ENCODE measurements around the gene FCAMR.

FCAMR gene
- 0 reads per million in 2 experiments for total RNA-seq

- DNase-seq (ENCODE audit: low read depth), result no peak
Observed at GRCh38 chr1:206970446-206970845, at the start of gene FCAMR. TSS of gene FCAMR (minus strand) at chr1:206970460. CDS start at chr1:206970125, 335 bp downstream.

DNA sequence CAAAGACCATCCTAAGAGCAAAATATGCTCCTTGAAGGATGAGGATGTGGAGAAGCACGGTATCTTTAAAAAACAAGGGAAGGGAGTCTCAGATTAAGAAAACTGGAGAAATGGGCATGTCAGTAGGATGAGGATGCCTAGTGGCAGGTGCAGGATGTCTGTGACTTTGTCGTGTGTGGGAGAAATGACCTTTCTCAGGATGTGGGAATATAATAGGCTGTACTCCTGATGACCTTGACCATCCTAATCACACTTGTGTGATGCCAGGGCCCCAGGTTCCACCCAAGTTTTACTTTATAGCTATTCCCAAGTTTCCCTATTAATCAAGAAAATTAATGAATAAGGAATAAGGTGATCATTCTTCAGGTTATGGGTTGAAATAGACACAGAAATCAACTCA is 49.4 kb upstream of the FCAMR start:
- DNase-seq (ENCODE audit: low read depth), result no peak

- DNase-seq (ENCODE audit: low read depth), result no peak
Observed at GRCh38 chr1:207019161-207019560, 48.9 kb upstream of the FCAMR start.

DNA sequence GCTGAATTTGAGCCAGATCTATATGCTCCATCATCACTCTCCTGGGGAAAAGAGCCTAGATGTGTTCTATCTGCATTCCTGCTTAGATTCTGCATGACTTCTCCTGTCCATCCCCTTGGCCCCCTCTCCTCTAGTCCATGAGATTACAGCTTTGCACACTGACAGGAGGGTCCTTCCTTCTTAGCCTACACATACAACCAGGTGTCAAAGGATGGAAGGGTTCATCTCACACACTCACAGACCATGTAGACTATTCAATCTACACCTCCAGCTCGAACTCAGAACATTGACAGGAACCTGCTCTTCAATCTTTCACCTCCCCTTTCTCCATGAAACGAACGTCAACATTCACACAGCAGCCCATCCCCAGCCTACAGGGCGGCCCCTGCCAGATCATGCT is 48.4 kb upstream of the FCAMR start:
- DNase-seq (ENCODE audit: low read depth), result no peak

DNA sequence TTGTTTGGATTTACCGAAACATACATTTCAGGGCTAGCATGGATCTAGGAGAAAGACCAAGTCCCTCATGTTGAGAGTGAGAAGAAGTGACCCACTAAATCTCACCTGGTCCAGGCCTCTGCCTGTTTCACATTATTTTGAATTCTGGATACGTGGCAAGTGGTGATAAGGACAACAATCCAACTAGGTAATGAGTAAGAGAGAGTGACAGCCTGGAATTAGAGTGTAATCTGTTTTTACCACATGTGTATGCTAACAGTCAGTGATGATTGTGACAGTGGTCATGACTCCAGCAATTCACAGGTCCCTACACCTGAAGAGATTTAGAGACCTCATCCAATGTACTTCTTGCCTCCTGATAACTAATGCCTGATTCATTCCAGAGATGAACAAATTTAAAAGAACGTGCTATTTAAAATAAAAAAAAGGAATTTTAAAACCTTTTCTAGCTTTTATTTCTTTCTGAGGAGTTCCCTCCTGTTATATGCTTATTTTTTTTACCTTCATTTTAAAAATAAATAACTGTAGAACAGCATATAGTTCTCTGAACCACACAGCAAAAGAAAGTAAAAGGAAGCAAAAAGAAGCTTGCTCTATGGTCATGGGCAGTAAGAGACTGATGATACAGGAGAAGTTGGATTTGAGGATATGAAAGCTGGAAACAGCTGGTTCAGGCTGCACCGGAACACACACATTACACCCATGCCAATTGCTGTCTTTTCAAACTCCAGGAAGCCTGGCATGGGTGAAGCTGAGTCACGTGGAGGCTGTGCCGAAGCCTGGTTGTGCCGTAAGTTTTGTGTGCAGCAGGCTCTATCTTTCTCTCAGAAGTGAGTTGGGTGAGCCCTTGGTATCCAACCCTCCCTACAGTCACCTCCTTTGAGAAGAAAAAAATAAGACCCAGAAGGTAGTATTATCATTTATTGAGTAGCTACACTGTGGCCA is 47.6 kb upstream of the FCAMR start:
- no peak for DNase-seq (ENCODE audit: low read depth)

DNA sequence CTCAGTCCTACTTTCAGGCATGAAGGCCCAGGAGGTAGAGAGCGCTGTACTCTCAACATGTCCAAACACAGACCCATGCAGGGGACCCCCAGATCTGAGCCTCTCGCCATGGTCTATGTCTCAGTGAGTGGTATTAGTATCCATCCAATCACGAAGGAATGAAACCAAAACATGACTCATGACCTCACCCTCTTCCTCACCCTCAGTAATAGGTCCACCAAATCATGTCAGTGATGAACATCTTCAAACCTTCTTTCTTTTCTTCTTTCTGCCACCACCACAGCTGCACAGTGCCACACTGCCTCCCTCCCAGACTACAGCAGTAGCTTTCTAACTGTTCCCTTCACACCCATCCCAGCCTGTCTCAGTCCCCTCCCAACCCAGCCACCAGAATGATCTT is 45.5 kb upstream of the FCAMR start:
- no peak for DNase-seq (ENCODE audit: low read depth)

GRCh38 chr1:207014728-207015127 is 44.5 kb upstream of the FCAMR start:
- no peak for DNase-seq (ENCODE audit: low read depth)

- DNase-seq (ENCODE audit: low read depth), result no peak
Observed at GRCh38 chr1:207013321-207014085, 43.2 kb upstream of the FCAMR start.

GRCh38 chr1:207010726-207011125 is 40.5 kb upstream of the FCAMR start:
- no peak for DNase-seq (ENCODE audit: low read depth)

DNA sequence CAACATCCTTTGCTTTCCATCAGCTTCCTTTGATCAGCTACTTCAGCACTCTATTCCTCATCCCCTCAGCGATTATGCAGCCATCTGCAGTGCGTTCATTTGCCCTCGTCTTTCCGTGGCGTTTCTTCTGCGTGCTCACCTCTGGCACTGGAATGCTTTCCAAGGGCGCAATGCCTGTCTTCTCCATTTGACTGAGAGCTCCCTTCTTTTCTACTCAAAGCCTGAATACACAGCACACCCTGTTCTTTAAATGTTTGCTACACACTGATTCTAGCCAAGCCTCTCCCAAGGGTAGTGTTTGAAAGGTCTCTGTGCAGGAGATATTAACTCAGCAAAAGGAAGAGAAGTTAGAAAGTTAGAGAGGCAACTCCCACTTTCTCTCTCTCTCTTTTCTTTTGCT is 39.7 kb upstream of the FCAMR start:
- no peak for DNase-seq (ENCODE audit: low read depth)

- no peak for DNase-seq (ENCODE audit: low read depth)
Observed at GRCh38 chr1:207009182-207009850, 39.1 kb upstream of the FCAMR start.

DNA sequence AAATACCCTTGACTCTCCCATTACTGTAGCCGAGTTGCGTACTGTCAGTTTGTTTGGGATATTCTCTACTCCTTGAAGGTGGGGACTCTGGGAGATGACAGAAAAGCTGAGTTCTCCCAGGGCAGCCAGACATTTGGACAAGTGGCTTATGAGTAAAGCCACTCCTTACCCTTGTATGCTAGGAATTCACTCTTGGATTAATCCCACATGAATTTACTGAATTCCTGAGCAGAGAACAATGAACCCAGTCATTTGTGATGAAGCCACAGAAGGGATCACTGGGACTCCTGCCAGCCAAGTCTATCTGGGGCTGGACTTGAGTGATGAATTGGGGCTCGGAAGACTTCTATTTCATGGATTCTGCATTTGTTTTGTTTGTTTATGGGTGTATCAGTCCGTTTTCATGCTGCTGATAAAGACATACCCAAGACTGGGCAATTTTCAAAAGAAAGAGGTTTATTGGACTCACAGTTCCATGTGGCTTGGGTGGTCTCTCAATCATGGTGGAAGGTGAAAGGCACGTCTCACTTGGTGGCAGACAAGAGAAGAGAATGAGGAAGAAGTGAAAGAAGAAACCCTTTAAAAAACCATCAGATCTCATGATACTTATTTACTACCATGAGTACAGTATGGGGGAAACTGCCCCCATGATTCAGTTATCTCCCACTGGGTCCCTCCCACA is 37.2 kb upstream of the FCAMR start:
- DNase-seq (ENCODE audit: low read depth), result no peak

DNA sequence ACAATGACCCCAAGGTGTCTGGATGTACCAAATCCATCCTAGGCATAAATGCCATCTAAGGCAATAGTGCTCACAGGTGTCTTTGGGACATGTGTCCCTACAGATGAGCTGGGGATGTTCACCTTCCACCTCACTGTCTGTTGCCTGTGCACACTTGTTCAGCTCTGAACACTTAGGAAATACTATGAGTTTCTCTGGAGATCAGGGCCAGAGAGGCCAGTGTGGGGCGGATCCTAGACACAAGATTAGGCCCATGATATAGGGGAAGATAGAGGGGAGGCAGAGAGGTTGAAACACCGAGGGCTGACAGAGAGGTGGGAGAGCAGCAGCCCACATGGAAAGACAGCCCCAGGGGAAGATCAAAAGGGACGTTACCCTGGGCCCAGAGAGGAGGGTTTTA is 36.7 kb upstream of the FCAMR start:
- no peak for DNase-seq (ENCODE audit: low read depth)

DNA sequence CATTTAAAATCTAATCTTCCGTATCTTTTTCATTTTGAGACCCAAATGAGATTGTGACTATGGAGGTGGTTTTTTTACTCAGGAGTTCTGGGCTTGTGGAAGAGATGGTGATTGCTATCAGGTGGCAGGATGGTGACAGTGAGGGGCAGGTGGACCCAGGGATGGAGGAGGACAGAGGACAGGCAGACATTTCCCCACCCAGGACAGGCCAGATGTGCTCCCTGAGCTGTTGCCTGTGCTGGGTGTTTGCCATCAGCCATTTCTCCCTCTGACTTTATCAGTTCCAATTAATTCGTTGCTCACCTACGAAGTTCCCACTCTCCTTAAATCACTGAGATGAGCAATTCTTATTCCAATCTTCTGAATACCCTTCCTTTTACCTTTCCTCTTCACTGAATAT is 35.8 kb upstream of the FCAMR start:
- DNase-seq (ENCODE audit: low read depth), result no peak

GRCh38 chr1:207004931-207005830 is 34.9 kb upstream of the FCAMR start:
- DNase-seq (ENCODE audit: low read depth), result peak; percentile 4

GRCh38 chr1:207003210-207003609 is 33.0 kb upstream of the FCAMR start:
- DNase-seq (ENCODE audit: low read depth), result no peak

DNA sequence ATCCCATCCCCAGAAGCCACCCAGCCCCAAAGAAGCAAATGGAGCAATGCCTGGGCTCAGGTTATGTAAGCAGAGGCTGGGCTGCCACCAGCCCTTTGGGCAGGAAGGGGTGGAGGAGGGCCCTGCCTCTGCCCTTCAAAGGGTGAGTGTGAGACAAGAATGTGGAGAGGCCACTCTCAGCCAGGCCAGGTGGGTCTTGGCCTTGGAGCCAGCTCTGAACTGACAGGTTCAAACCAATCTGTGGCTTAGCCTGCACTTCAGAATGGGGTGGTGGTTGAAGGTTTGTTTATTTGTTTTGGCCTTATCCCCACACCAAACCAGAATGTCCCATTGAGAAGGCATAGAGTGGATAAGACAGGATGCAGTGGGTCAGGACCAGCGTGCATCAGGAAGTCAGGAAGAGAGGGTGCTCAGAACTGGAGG is 32.5 kb upstream of the FCAMR start:
- DNase-seq (ENCODE audit: low read depth), result no peak

DNA sequence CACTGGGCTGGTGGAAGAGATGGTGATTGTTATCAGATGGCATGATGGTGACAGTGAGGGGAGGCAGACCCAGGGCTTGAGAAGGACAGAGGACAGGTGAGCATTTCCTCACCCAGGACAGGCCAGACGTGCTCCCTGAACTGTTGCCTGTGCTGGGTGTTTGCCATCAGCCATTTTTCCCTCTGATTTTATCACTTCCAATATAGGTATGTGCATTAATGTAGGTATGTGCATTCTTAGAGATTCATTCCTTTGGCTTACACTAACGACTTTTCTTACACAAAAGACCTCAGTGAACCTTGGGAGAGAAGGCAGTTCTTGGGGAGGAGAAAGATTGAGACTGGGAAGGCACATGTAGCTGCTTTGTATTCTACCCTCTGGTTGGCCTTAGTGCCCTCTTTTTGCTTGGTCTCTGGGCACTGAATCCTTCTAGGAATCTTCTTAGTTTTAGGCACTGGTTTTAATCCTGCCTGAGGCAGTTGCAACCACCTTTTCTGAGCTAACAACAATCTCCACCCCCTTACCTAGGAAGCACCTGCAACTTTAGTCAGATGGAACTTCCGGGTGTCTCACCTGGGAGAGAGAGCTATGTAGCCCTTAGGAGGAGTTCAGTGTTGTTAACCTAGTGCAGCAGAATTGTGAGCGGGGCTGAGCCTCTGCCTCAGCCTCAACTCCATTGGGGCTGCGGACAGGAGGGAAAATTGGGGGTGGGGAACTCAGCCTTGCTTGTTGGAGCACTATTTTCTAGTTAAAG is 31.4 kb upstream of the FCAMR start:
- no peak for DNase-seq (ENCODE audit: low read depth)

DNA sequence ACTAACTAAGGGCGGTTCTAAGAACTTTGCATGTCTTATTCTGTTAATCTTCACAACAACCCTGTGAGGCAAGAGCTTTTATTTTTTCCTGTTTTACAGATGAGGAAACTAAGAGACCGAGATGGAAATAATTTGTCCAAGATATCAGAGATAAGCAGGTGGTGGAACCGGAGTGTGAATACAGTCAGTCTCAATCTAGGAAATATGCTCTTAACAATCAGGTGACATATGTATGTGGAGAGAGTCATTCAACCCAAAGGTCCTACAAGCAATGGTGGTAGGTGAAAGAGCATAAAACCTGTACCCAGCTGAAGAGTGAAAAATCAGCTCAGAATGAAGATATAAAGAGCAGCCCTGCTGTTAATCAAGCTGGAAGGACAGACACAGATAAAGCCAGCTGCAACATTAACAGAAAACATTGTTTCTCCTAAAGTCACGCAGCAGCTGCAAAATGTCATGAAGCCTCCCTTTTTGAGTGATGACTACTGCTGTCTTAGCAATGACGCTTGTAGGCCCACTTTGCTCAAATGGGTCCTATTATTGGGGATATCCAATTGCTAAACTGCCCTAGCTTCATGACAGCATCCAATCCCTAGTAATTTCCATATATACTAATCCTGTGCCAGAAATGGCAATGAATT is 30.5 kb upstream of the FCAMR start:
- no peak for DNase-seq (ENCODE audit: low read depth)

DNA sequence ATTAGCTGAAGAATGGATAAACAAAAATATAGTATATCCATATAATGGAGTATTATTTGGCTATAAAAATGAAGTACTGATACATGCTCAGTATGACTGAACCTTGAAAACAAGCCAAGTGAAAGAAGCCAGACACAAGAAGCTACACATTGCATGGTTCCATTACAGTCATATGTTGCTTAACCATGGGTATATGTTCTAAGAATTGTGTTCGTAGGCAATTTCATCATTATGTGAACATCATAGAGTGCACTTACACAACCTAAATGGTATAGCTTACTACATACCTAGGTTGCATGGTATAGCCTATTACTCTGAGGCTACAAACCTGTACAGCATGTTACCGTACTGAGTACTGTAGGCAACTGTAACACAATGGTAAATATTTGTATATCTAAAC is 28.6 kb upstream of the FCAMR start:
- no peak for DNase-seq (ENCODE audit: low read depth)
